Transverse colon (tissue), 4 donors: ENCODE measurements around the gene CLK4. TPM values are rescaled to one million over a fixed set of nuclear protein-coding genes. Genes with fewer than 3 reads are reported as not detected.

Source experiments
- DNase-seq: peaks from one replicate; pipeline ENCODE4 v3.0.0-alpha.2; 2019
- H3K27ac ChIP-seq, 4 donors: fragments of 200-600 bp; sonication (generic); 2 replicates each; pipeline ENCODE4 v1.5.1; 2016 to 2018; ENCODE audit warnings: inconsistent platforms in 4 of 4
- H3K27me3 ChIP-seq: fragments of 200-600 bp; sonication (generic); 2 replicates; pipeline ENCODE4 v1.5.1; 2017; ENCODE audit warnings: inconsistent platforms
- H3K36me3 ChIP-seq, 4 donors: fragments of 200-600 bp; sonication (generic); 2 replicates each; pipeline ENCODE4 v1.5.1; 2017 to 2019; ENCODE audit warnings: inconsistent platforms in 4 of 4
- H3K4me1 ChIP-seq, 4 donors: fragments of 200-600 bp; sonication (generic); 2 replicates each; pipeline ENCODE4 v1.5.1; 2017 to 2020; ENCODE audit warnings: inconsistent platforms in 4 of 4
- H3K4me3 ChIP-seq, 4 donors: fragments of 200-600 bp; sonication (generic); 1 replicate in 1 of 4; 2 replicates in 3 of 4; pipeline versions ENCODE4 v1.5.1 to v1.6.1; 2017 to 2019; ENCODE audit warnings: inconsistent platforms in 4 of 4
- H3K9me3 ChIP-seq, 2 donors: fragments of 200-600 bp; sonication (generic); 2 replicates each; pipeline ENCODE4 v1.5.1; 2017 to 2019; ENCODE audit warnings: inconsistent platforms in 2 of 2
- CTCF ChIP-seq, 5 experiments: fragments of 200-600 bp in 3 of 5; fragments of 450-650 bp in 2 of 5; sonication (generic) in 3 of 5; IDR thresholded peaks; 1 replicate in 2 of 5; 2 replicates in 3 of 5; pipeline ENCODE4 v1.5.1; 2016 to 2017; ENCODE audit warnings: antibody characterized with exemption in 5 of 5, inconsistent platforms in 3 of 5, mild to moderate bottlenecking in 2 of 5, moderate library complexity in 1 of 5
- EP300 ChIP-seq: sonication (generic); formaldehyde crosslinking; IDR thresholded peaks from one replicate; pipeline ENCODE4 v1.6.1; 2017; ENCODE audit warnings: antibody characterized with exemption, low read depth
- POLR2A ChIP-seq: fragments of 450-650 bp; IDR thresholded peaks from one replicate; pipeline ENCODE4 v1.6.1; 2016; ENCODE audit warnings: antibody characterized with exemption, mild to moderate bottlenecking, moderate library complexity
- POLR2AphosphoS5 ChIP-seq, 3 donors: sonication (generic); formaldehyde crosslinking; IDR thresholded peaks; one replicate each; pipeline ENCODE4 v1.6.1; 2016; ENCODE audit warnings: antibody characterized with exemption in 3 of 3
- WGBS, 2 donors: methylation state at CpG; one replicate each; pipeline ENCODE4 v1.1.5; 2018; ENCODE audit warnings: low coverage in 1 of 2; 5-methylcytosine and 5-hydroxymethylcytosine counted together
- in situ Hi-C, 4 donors: fragments of 200-750 bp; cut with MboI; loops; one replicate each; pipeline versions ENCODE4 v1.15.0 to v1.15.1; 2017; ENCODE audit warnings: low sequenced_read_pairs in 3 of 4, low pct_ligation_motif_present in 1 of 4, low pct_unique_long_range_greater_than_20kb in 1 of 4
- intact Hi-C: fragments of 100-400 bp; cut with DNase I; formaldehyde crosslinking; loops from one replicate; pipeline ENCODE4 v1.15.1; 2023; ENCODE audit warnings: low total_unique reads
- total RNA-seq, 4 donors: library from RNA; depleted of rRNA; stranded (reverse); fragments of >200 nt; gene quantifications; one replicate each; pipeline ENCODE4 v1.1.0, GENCODE V29; 2016

CLK4 gene
- total RNA-seq, 4 donors from 2014 or later, result 36.0 to 72.6 (median 52.4) TPM

GRCh38 chr5:178627259-178627598 lies 379 bp upstream of the CLK4 start:
- 10% methylated on average over 11 of the region's 20 CpGs; no CpG with 5 or more reads in 1 of the 2 donors for WGBS, 2 donors
- in situ Hi-C loops (no loop called here), intact Hi-C loops (no loop called here)
- Histone ChIP-seq H3K27ac (peak overlapping the region; percentile 94 to 99 (median 97)), H3K27me3 (no peaks in the 10 kb centered on the region), H3K4me3 (peak overlapping the region; percentile 26 to 97 (median 79)), H3K36me3 (peaks cover 0 to 4% (median 1%) of the 10 kb centered on the region in 4 donors), H3K4me1 (peaks cover 7 to 28% (median 22%) of the 10 kb centered on the region in 4 donors), H3K9me3 (no peaks in the 10 kb centered on the region)
- no peak for DNase-seq
- TF ChIP-seq POLR2A (no peak), POLR2AphosphoS5 (IDR thresholded peaks at IDR 0.05) (no peak), EP300 (no peak), CTCF (IDR thresholded peaks at IDR 0.05) (no peak)

- intact Hi-C loops, result no loop called here
- DNase-seq, result no peak
- Histone ChIP-seq H3K4me3 (peak overlapping the region; percentile 56 to 97 (median 79)), H3K36me3 (peaks cover 0 to 17% (median 8%) of the 10 kb centered on the region in 4 donors), H3K27me3 (no peaks in the 10 kb centered on the region), H3K27ac (peak overlapping the region; percentile 94 to 99 (median 97)), H3K4me1 (peaks cover 7 to 37% (median 22%) of the 10 kb centered on the region in 4 donors), H3K9me3 (no peaks in the 10 kb centered on the region)
- 0% methylated on average over 7 to 21 of the region's 23 CpGs for WGBS, 2 donors
- TF ChIP-seq POLR2A (peak; percentile 6), CTCF (IDR thresholded peaks at IDR 0.05) (no peak)
- in situ Hi-C loops, result no loop called here
Measured at GRCh38 chr5:178625679-178626483, 969 bp downstream of the CLK4 start.

GRCh38 chr5:178624631-178625546 lies 2.0 kb downstream of the CLK4 start:
- H3K9me3 ChIP-seq, result no peaks in the 10 kb centered on the region
- in situ Hi-C loops, result no loop called here
- H3K36me3 ChIP-seq, result peaks cover 0 to 23% (median 11%) of the 10 kb centered on the region in 4 donors
- TF ChIP-seq EP300, result no peak
- TF ChIP-seq POLR2AphosphoS5 (IDR thresholded peaks at IDR 0.05), result no peak
- H3K4me3 ChIP-seq, result peak overlapping the region; percentile 56 to 97 (median 79)
- peaks cover 7 to 41% (median 24%) of the 10 kb centered on the region in 4 donors for H3K4me1 ChIP-seq
- DNase-seq, result no peak
- intact Hi-C loops, result no loop called here
- H3K27ac ChIP-seq, result peak overlapping the region; percentile 94 to 99 (median 97)
- 25 to 40% methylated on average over 4 to 15 of the region's 15 CpGs for WGBS, 2 donors
- H3K27me3 ChIP-seq, result no peaks in the 10 kb centered on the region

- Histone ChIP-seq H3K4me1 (peaks cover 10 to 43% (median 26%) of the 10 kb centered on the region in 4 donors), H3K9me3 (no peaks in the 10 kb centered on the region), H3K36me3 (peaks cover 0 to 38% (median 18%) of the 10 kb centered on the region in 4 donors), H3K4me3 (no peak overlapping the region), H3K27ac (no peak overlapping the region), H3K27me3 (no peaks in the 10 kb centered on the region)
- in situ Hi-C loops (no loop called here), intact Hi-C loops (no loop called here)
- no peak for DNase-seq
- TF ChIP-seq CTCF (IDR thresholded peaks at IDR 0.05) (no peak), POLR2A (no peak), POLR2AphosphoS5 (IDR thresholded peaks at IDR 0.05) (no peak), EP300 (no peak)
- 86 to 88% methylated on average over 4 of the region's 4 CpGs for WGBS, 2 donors
Measured at GRCh38 chr5:178622679-178623247, 4.1 kb downstream of the CLK4 start.
